Panc1 (cell line): ENCODE results near the gene SECISBP2. TPM values are rescaled to one million over a fixed set of nuclear protein-coding genes. Genes with fewer than 3 reads are reported as not detected.

Experiments used
- ATAC-seq: fragments of 200-7000 bp; cut with Tn5 transposase; 2 replicates; pipeline ENCODE4 v1.9.1; 2020; ENCODE audit warnings: mild to moderate bottlenecking, moderate library complexity
- BruUV-seq: library from RNA; stranded (reverse); fragments of 400-500 nt; replicated peaks from 2 replicates; lab custom pipeline; 2021; lab: Mats Ljungman, UMichigan
- CTCF ChIA-PET: fragments of 300-600 bp; sonication (Branson Sonifier 250); formaldehyde crosslinking; loops from one replicate; lab custom pipeline; 2022; ENCODE audit warnings: antibody characterized with exemption; lab: Charles Lee
- POLR2A ChIA-PET: fragments of 300-600 bp; sonication (Branson Sonifier 250); formaldehyde crosslinking; loops from one replicate; lab custom pipeline; 2022; ENCODE audit warnings: antibody characterized with exemption; lab: Charles Lee
- DNase-seq: peaks from one replicate; pipeline ENCODE4 v3.0.0-alpha.2; 2010; ENCODE audit warnings: low read depth, low spot score
- H3K27ac ChIP-seq: 2 replicates; pipeline ENCODE4 v1.5.1; 2011; ENCODE audit warnings: mild to moderate bottlenecking, low read length, inconsistent platforms
- H3K27me3 ChIP-seq: fragments of 200-500 bp; sonication (Bioruptor generic); 2 replicates; pipeline ENCODE4 v1.6.0; 2014; ENCODE audit warnings: low read length, inconsistent platforms; ENCODE audit not compliant: control insufficient read depth, insufficient read depth
- H3K36me3 ChIP-seq: fragments of 200-500 bp; sonication (Bioruptor generic); 2 replicates; pipeline ENCODE4 v1.5.1; 2014; ENCODE audit warnings: inconsistent platforms, mild to moderate bottlenecking, low read length, moderate library complexity; ENCODE audit not compliant: control insufficient read depth, insufficient read depth
- H3K4me1 ChIP-seq: 2 replicates; pipeline ENCODE4 v1.5.1; 2011; ENCODE audit warnings: inconsistent platforms, mild to moderate bottlenecking, low read length, moderate library complexity; ENCODE audit not compliant: control insufficient read depth, insufficient read depth
- H3K4me3 ChIP-seq, 2 experiments: 2 replicates each; pipeline ENCODE4 v1.5.1; 2011 to 2012; ENCODE audit warnings: low read depth in 2 of 2, low read length in 2 of 2, mild to moderate bottlenecking in 2 of 2, inconsistent platforms in 1 of 2, moderate library complexity in 1 of 2
- H3K9me3 ChIP-seq: fragments of 200-500 bp; sonication (Bioruptor generic); 2 replicates; pipeline ENCODE4 v1.5.1; 2014; ENCODE audit warnings: low read depth, mild to moderate bottlenecking, inconsistent platforms, low read length, moderate library complexity; ENCODE audit not compliant: control insufficient read depth, insufficient read depth
- CTCF ChIP-seq: fragments of 450-650 bp; IDR thresholded peaks from 2 replicates; pipeline ENCODE4 v1.5.1; 2017; ENCODE audit warnings: mild to moderate bottlenecking
- POLR2AphosphoS5 ChIP-seq: IDR thresholded peaks from 2 replicates; pipeline ENCODE4 v1.6.1; 2012; ENCODE audit warnings: mild to moderate bottlenecking, low read depth, low read length, moderate library complexity
- REST ChIP-seq, 2 experiments: IDR thresholded peaks; 2 replicates each; pipeline ENCODE4 v1.6.1; 2011 to 2012; ENCODE audit warnings: low read depth in 2 of 2, control low read depth in 1 of 2, low read length in 1 of 2, mild to moderate bottlenecking in 1 of 2, moderate library complexity in 1 of 2; ENCODE audit not compliant: insufficient read depth in 1 of 2
- SIN3A ChIP-seq: IDR thresholded peaks from 2 replicates; pipeline ENCODE4 v1.6.1; 2012; ENCODE audit warnings: low read depth, mild to moderate bottlenecking, low read length, moderate library complexity, borderline replicate concordance; ENCODE audit not compliant: insufficient read depth
- TCF7L2 ChIP-seq: IDR thresholded peaks from 2 replicates; pipeline ENCODE4 v1.6.1; 2011; ENCODE audit warnings: mild to moderate bottlenecking, low read depth, low read length, inconsistent platforms
- in situ Hi-C: cut with HindIII; loops from 2 replicates; pipeline ENCODE4 v1.10.0; 2016; ENCODE audit warnings: low sequenced_read_pairs, low pct_unique_long_range_greater_than_20kb
- intact Hi-C: fragments of 100-400 bp; cut with micrococcal nuclease; formaldehyde crosslinking; loops from one replicate; pipeline ENCODE4 v1.10.0; 2022; ENCODE audit not compliant: unreplicated experiment
- total RNA-seq: library from RNA; stranded (reverse); gene quantifications from one replicate; pipeline ENCODE4 v1.2.1, GENCODE V29; 2021; ENCODE audit not compliant: unreplicated experiment

The SECISBP2 gene
- total RNA-seq, 1 experiment from 2014 or later, result 17.7 TPM

GRCh38 chr9:89400403-89401116, 82.3 kb downstream of the SECISBP2 start:
- no peak overlapping the region for H3K4me3 ChIP-seq
- BruUV-seq, result no TSS peak
- intact Hi-C loops (no loop called here), in situ Hi-C loops (no loop called here)
- DNase-seq (no peak), ATAC-seq (no peak)
- H3K27ac ChIP-seq, result no peak overlapping the region
- H3K4me1 ChIP-seq, result no peaks in the 10 kb centered on the region
- no peaks in the 10 kb centered on the region for H3K9me3 ChIP-seq
- no peaks in the 10 kb centered on the region for H3K27me3 ChIP-seq
- ChIA-PET POLR2A (no interaction called here), CTCF (no interaction called here)
- no peaks in the 10 kb centered on the region for H3K36me3 ChIP-seq
- no peak for TF ChIP-seq POLR2AphosphoS5
- TF ChIP-seq SIN3A, result no peak
- TF ChIP-seq TCF7L2, result no peak
- TF ChIP-seq CTCF, result no peak
- no peak for TF ChIP-seq REST (IDR thresholded peaks at IDR 0.05; ENCODE audit: insufficient read depth in 1 of 2, low read depth in 2 of 2, low read length in 1 of 2)

DNA sequence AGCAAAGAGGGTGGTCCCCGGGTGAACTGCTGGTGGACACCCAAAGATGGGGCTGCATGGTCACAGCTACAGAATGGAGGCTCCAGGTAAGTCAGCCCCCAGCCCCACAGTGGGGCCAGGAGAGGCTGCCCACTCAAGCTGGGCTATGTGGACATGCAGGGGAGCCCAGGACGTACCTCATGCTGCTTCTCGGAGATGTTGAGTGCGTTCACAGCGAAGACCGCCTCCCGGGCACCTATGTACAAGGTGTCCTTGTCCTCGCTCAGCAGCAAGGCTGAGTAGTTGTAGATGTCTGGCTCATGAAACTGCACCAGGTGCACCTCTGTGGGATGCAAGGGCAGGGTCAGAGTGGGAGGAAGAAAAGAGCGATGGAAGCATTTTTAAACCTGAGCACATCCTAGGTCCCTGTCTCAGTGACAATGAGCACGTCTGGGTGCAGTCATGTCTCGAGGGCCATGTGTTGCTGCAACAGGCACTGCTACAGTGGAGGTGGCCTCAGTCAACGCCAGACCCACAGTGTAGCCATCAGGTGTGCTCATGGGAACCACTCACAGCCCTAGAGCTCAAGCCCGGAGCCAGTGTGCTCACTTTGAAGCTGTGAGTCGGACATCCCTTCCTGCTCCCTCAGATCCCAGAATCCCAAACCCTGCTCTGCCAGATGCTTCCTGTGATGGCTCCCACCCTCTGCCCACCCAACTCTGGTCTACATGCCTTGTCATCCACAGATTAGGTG, 84.6 kb downstream of the SECISBP2 start:
- H3K4me3 ChIP-seq, result no peak overlapping the region
- TF ChIP-seq SIN3A, result no peak
- no peak for TF ChIP-seq TCF7L2
- TF ChIP-seq REST (IDR thresholded peaks at IDR 0.05; ENCODE audit: insufficient read depth in 1 of 2, low read depth in 2 of 2, low read length in 1 of 2), result no peak
- TF ChIP-seq POLR2AphosphoS5, result no peak
- TF ChIP-seq CTCF, result no peak
- H3K4me1 ChIP-seq, result no peaks in the 10 kb centered on the region
- DNase-seq (no peak), ATAC-seq (no peak)
- ChIA-PET CTCF (no interaction called here), POLR2A (no interaction called here)
- H3K27me3 ChIP-seq, result no peaks in the 10 kb centered on the region
- BruUV-seq, result no TSS peak
- in situ Hi-C loops, result no loop called here
- H3K9me3 ChIP-seq, result no peaks in the 10 kb centered on the region
- H3K27ac ChIP-seq, result no peak overlapping the region
- no peaks in the 10 kb centered on the region for H3K36me3 ChIP-seq
- intact Hi-C loops, result no loop called here
